DOHH2 (cell line): ENCODE measurements around the gene TRIM62.

Source experiments
- H3F3A ChIP-seq: fragments of 200-600 bp; sonication (generic), shearing (Covaris generic); 2 replicates; pipeline ENCODE4 v1.6.0; 2016; ENCODE audit warnings: antibody characterized with exemption, mild to moderate bottlenecking; ENCODE audit not compliant: control insufficient read depth, insufficient read depth
- H3K27ac ChIP-seq: fragments of 200-600 bp; sonication (generic); 2 replicates; pipeline ENCODE4 v1.5.1; 2014; ENCODE audit warnings: low read depth, mild to moderate bottlenecking, low read length, moderate library complexity
- H3K27me3 ChIP-seq: fragments of 200-600 bp; sonication (generic); 2 replicates; pipeline ENCODE4 v1.6.1; 2014; ENCODE audit warnings: mild to moderate bottlenecking, low read length, mixed read lengths; ENCODE audit not compliant: control insufficient read depth
- H3K36me3 ChIP-seq: fragments of 200-600 bp; sonication (generic); 2 replicates; pipeline ENCODE4 v1.6.1; 2014; ENCODE audit warnings: mild to moderate bottlenecking, low read length, moderate library complexity, mixed read lengths; ENCODE audit not compliant: control insufficient read depth
- H3K4me1 ChIP-seq: fragments of 200-600 bp; sonication (generic); 2 replicates; pipeline ENCODE4 v1.6.1; 2014; ENCODE audit warnings: mild to moderate bottlenecking, low read length, mixed read lengths; ENCODE audit not compliant: control insufficient read depth
- H3K4me2 ChIP-seq: fragments of 200-600 bp; sonication (generic); 2 replicates; pipeline ENCODE4 v1.6.0; 2014; ENCODE audit warnings: mild to moderate bottlenecking, low read length, moderate library complexity
- H3K4me3 ChIP-seq: fragments of 200-600 bp; sonication (generic); 2 replicates; pipeline ENCODE4 v1.5.1; 2014; ENCODE audit warnings: mild to moderate bottlenecking, low read length, mixed read lengths
- H3K79me2 ChIP-seq: fragments of 200-600 bp; sonication (generic); 2 replicates; pipeline ENCODE4 v1.6.1; 2014; ENCODE audit warnings: mild to moderate bottlenecking, low read length, mixed read lengths; ENCODE audit not compliant: control insufficient read depth
- H3K9me2 ChIP-seq: fragments of 200-600 bp; sonication (generic); replicated peaks from 2 replicates; pipeline ENCODE4 v1.6.1; 2014; ENCODE audit warnings: mild to moderate bottlenecking, low read length, mixed read lengths; ENCODE audit not compliant: control insufficient read depth
- H3K9me3 ChIP-seq: fragments of 200-600 bp; sonication (generic); 2 replicates; pipeline ENCODE4 v1.6.1; 2014; ENCODE audit warnings: antibody characterized with exemption, low read length, mixed read lengths; ENCODE audit not compliant: control insufficient read depth, insufficient read depth
- H4K20me1 ChIP-seq: fragments of 200-600 bp; sonication (generic); 2 replicates; pipeline ENCODE4 v1.6.0; 2014; ENCODE audit warnings: low read depth, mild to moderate bottlenecking, antibody characterized with exemption, low read length, moderate library complexity; ENCODE audit not compliant: control insufficient read depth, insufficient read depth
- CTCF ChIP-seq: fragments of 200-600 bp; sonication (generic); IDR thresholded peaks from one replicate; pipeline ENCODE4 v1.5.1; 2014; ENCODE audit warnings: antibody characterized with exemption, mild to moderate bottlenecking, low read depth, low read length; ENCODE audit not compliant: poor library complexity, severe bottlenecking
- EZH2phosphoT487 ChIP-seq: fragments of 200-600 bp; sonication (generic); IDR thresholded peaks from 2 replicates; pipeline ENCODE4 v1.6.1; 2017; ENCODE audit warnings: borderline replicate concordance, mild to moderate bottlenecking, antibody characterized with exemption, low read length, moderate library complexity, mixed read lengths

Gene TRIM62

GRCh38 chr1:33162141-33162540, 19.7 kb downstream of the TRIM62 start:
- H3K27me3 ChIP-seq = no peaks in the 10 kb centered on the region
- H3K4me1 ChIP-seq = no peaks in the 10 kb centered on the region
- no peaks in the 10 kb centered on the region for H3K9me3 ChIP-seq
- no peak overlapping the region for H3K4me2 ChIP-seq
- no peaks in the 10 kb centered on the region for H3F3A ChIP-seq
- H3K36me3 ChIP-seq = no peaks in the 10 kb centered on the region
- H3K9me2 ChIP-seq = no peaks in the 10 kb centered on the region
- H3K79me2 ChIP-seq = no peaks in the 10 kb centered on the region
- H3K4me3 ChIP-seq = no peak overlapping the region
- no peak overlapping the region for H3K27ac ChIP-seq
- TF ChIP-seq CTCF (no peak), EZH2phosphoT487 (no peak)
- no peaks in the 10 kb centered on the region for H4K20me1 ChIP-seq

DNA sequence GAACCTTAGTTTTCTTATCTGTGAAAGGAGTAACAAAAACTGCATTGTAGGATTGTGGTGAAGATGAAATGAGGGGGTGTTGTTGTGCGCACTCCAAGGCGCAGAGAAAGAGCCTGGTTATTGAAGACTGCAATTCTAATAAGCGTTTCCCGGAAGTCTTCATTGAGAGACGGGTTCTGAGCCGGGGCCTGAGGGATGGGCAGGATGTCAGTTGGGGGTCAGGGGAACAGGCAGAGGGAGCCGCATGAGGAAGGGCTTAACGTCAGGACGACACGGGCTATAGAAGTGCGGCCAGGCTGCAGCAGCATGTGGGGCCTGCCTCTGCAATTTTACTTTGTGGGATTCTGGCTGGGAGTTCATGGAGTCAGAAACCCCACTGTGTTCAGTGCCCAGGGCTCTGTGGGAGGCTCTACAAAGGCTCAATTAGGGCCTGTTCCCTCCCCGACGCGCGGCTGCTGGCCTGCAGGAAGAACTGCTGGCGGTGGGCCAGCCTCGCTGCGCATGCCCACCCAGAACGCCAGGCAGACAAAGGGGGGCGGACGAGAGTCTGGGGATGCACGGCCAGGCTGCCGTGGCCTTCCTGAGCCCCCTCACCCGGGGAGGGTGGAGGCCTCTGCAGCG, 20.7 kb downstream of the TRIM62 start:
- no peak for TF ChIP-seq CTCF
- no peak for TF ChIP-seq EZH2phosphoT487
- no peaks in the 10 kb centered on the region for H3K36me3 ChIP-seq
- no peaks in the 10 kb centered on the region for H3K9me3 ChIP-seq
- no peaks in the 10 kb centered on the region for H3K27me3 ChIP-seq
- H3K4me1 ChIP-seq = no peaks in the 10 kb centered on the region
- no peak overlapping the region for H3K27ac ChIP-seq
- H3K4me2 ChIP-seq = no peak overlapping the region
- no peaks in the 10 kb centered on the region for H3K9me2 ChIP-seq
- no peaks in the 10 kb centered on the region for H3K79me2 ChIP-seq
- H3F3A ChIP-seq = no peaks in the 10 kb centered on the region
- H4K20me1 ChIP-seq = no peaks in the 10 kb centered on the region
- no peak overlapping the region for H3K4me3 ChIP-seq

- no peaks in the 10 kb centered on the region for H3K27me3 ChIP-seq
- H4K20me1 ChIP-seq = no peaks in the 10 kb centered on the region
- no peaks in the 10 kb centered on the region for H3K4me1 ChIP-seq
- H3K27ac ChIP-seq = no peak overlapping the region
- no peak overlapping the region for H3K4me2 ChIP-seq
- H3K9me2 ChIP-seq = no peaks in the 10 kb centered on the region
- H3K36me3 ChIP-seq = no peaks in the 10 kb centered on the region
- no peaks in the 10 kb centered on the region for H3K9me3 ChIP-seq
- TF ChIP-seq EZH2phosphoT487 = no peak
- TF ChIP-seq CTCF = no peak
- H3K4me3 ChIP-seq = no peak overlapping the region
- no peaks in the 10 kb centered on the region for H3K79me2 ChIP-seq
- H3F3A ChIP-seq = no peaks in the 10 kb centered on the region
Measured at GRCh38 chr1:33159577-33159976, 22.3 kb downstream of the TRIM62 start.
